ENCODE data around the gene ARSK. TPM values are rescaled to one million over a fixed set of nuclear protein-coding genes. Genes with fewer than 3 reads are reported as not detected.

ARSK gene
- total RNA-seq, 1 donor from 2014 or later = 9.1 TPM

GRCh38 chr5:95519151-95519550 is 35.8 kb upstream of the ARSK start:
- Histone ChIP-seq H3K27me3 (no peaks in the 10 kb centered on the region), H3K27ac (no peak overlapping the region), H3K9me3 (no peaks in the 10 kb centered on the region), H3K4me3 (no peak overlapping the region), H3K36me3 (peaks cover 0 to 45% of the 10 kb centered on the region in 2 donors), H3K4me1 (no peaks in the 10 kb centered on the region)
- no peak for DNase-seq (ENCODE audit: extremely low spot score in 2 of 2)
- TF ChIP-seq POLR2AphosphoS5 (IDR thresholded peaks at IDR 0.05; ENCODE audit: insufficient read depth in 1 of 2, low read depth in 1 of 2) = no peak
- no peak for TF ChIP-seq CTCF (IDR thresholded peaks at IDR 0.05)
- TF ChIP-seq POLR2A (IDR thresholded peaks at IDR 0.05) = no peak
- intact Hi-C loops (cut with DNase I) = no loop called here

GRCh38 chr5:95519681-95520080 is 35.2 kb upstream of the ARSK start:
- Histone ChIP-seq H3K9me3 (no peaks in the 10 kb centered on the region), H3K27me3 (no peaks in the 10 kb centered on the region), H3K4me3 (no peak overlapping the region), H3K36me3 (peaks cover 0 to 46% of the 10 kb centered on the region in 2 donors), H3K4me1 (no peaks in the 10 kb centered on the region), H3K27ac (no peak overlapping the region)
- intact Hi-C loops (cut with DNase I) = no loop called here
- no peak for DNase-seq (ENCODE audit: extremely low spot score in 2 of 2)
- TF ChIP-seq CTCF (IDR thresholded peaks at IDR 0.05) = no peak
- no peak for TF ChIP-seq POLR2AphosphoS5 (IDR thresholded peaks at IDR 0.05; ENCODE audit: insufficient read depth in 1 of 2, low read depth in 1 of 2)
- no peak for TF ChIP-seq POLR2A (IDR thresholded peaks at IDR 0.05)

- DNase-seq (ENCODE audit: extremely low spot score in 2 of 2) = no peak
- H3K4me1 ChIP-seq = no peaks in the 10 kb centered on the region
- TF ChIP-seq POLR2A (IDR thresholded peaks at IDR 0.05) = no peak
- TF ChIP-seq CTCF (IDR thresholded peaks at IDR 0.05) = no peak
- no peak for TF ChIP-seq POLR2AphosphoS5 (IDR thresholded peaks at IDR 0.05; ENCODE audit: insufficient read depth in 1 of 2, low read depth in 1 of 2)
- H3K4me3 ChIP-seq = no peak overlapping the region
- intact Hi-C loops (cut with DNase I) = no loop called here
- H3K36me3 ChIP-seq = peaks cover 0 to 46% of the 10 kb centered on the region in 2 donors
- H3K9me3 ChIP-seq = no peaks in the 10 kb centered on the region
- H3K27me3 ChIP-seq = no peaks in the 10 kb centered on the region
- H3K27ac ChIP-seq = no peak overlapping the region
These were observed 34.7 kb upstream of the ARSK start for GRCh38 chr5:95520206-95520605.

- Histone ChIP-seq H3K27ac (no peak overlapping the region), H3K4me1 (no peaks in the 10 kb centered on the region), H3K36me3 (peaks cover 0 to 53% of the 10 kb centered on the region in 2 donors), H3K4me3 (no peak overlapping the region), H3K27me3 (no peaks in the 10 kb centered on the region), H3K9me3 (no peaks in the 10 kb centered on the region)
- TF ChIP-seq CTCF (IDR thresholded peaks at IDR 0.05) (no peak), POLR2AphosphoS5 (IDR thresholded peaks at IDR 0.05; ENCODE audit: insufficient read depth in 1 of 2, low read depth in 1 of 2) (no peak), POLR2A (IDR thresholded peaks at IDR 0.05) (no peak)
- DNase-seq (ENCODE audit: extremely low spot score in 2 of 2) = no peak
- intact Hi-C loops (cut with DNase I) = no loop called here
These were observed 30.5 kb upstream of the ARSK start for GRCh38 chr5:95524423-95524822.

GRCh38 chr5:95526871-95527270 is 28.0 kb upstream of the ARSK start:
- no peaks in the 10 kb centered on the region for H3K9me3 ChIP-seq
- no peaks in the 10 kb centered on the region for H3K4me1 ChIP-seq
- no peak for TF ChIP-seq POLR2AphosphoS5 (IDR thresholded peaks at IDR 0.05; ENCODE audit: insufficient read depth in 1 of 2, low read depth in 1 of 2)
- no peak for TF ChIP-seq CTCF (IDR thresholded peaks at IDR 0.05)
- no peak for TF ChIP-seq POLR2A (IDR thresholded peaks at IDR 0.05)
- no peak overlapping the region for H3K4me3 ChIP-seq
- no peak for DNase-seq (ENCODE audit: extremely low spot score in 2 of 2)
- peaks cover 0 to 53% of the 10 kb centered on the region in 2 donors for H3K36me3 ChIP-seq
- no peak overlapping the region for H3K27ac ChIP-seq
- H3K27me3 ChIP-seq = no peaks in the 10 kb centered on the region
- intact Hi-C loops (cut with DNase I) = no loop called here
